ENCODE measurements around the gene RPTN.

RPTN gene

GRCh38 chr1:152111515-152111968 lies 47.5 kb downstream of the RPTN start:
- peak; percentile 70 for DNase-seq (ENCODE audit: low read depth, low spot score)

GRCh38 chr1:152110860-152111514 lies 48.0 kb downstream of the RPTN start:
- peak; percentile 70 for DNase-seq (ENCODE audit: low read depth, low spot score)

GRCh38 chr1:152110365-152110859 lies 48.6 kb downstream of the RPTN start:
- peak; percentile 57 for DNase-seq (ENCODE audit: low read depth, low spot score)

GRCh38 chr1:152109998-152110294 lies 49.1 kb downstream of the RPTN start:
- no peak for DNase-seq (ENCODE audit: low read depth, low spot score)

- DNase-seq (ENCODE audit: low read depth, low spot score) = peak; percentile 3
These were observed 49.6 kb downstream of the RPTN start for GRCh38 chr1:152109231-152109997.

GRCh38 chr1:152108882-152109222 lies 50.2 kb downstream of the RPTN start:
- DNase-seq (ENCODE audit: low read depth, low spot score) = no peak

GRCh38 chr1:152107984-152108881 lies 50.8 kb downstream of the RPTN start:
- peak; percentile 5 for DNase-seq (ENCODE audit: low read depth, low spot score)

GRCh38 chr1:152107031-152107983 lies 51.7 kb downstream of the RPTN start:
- peak; percentile 2 for DNase-seq (ENCODE audit: low read depth, low spot score)

- no peak for DNase-seq (ENCODE audit: low read depth, low spot score)
These were observed 54.2 kb downstream of the RPTN start for GRCh38 chr1:152104854-152105253.
